ENCODE results near the gene AGPAT2.

AGPAT2 gene

DNA sequence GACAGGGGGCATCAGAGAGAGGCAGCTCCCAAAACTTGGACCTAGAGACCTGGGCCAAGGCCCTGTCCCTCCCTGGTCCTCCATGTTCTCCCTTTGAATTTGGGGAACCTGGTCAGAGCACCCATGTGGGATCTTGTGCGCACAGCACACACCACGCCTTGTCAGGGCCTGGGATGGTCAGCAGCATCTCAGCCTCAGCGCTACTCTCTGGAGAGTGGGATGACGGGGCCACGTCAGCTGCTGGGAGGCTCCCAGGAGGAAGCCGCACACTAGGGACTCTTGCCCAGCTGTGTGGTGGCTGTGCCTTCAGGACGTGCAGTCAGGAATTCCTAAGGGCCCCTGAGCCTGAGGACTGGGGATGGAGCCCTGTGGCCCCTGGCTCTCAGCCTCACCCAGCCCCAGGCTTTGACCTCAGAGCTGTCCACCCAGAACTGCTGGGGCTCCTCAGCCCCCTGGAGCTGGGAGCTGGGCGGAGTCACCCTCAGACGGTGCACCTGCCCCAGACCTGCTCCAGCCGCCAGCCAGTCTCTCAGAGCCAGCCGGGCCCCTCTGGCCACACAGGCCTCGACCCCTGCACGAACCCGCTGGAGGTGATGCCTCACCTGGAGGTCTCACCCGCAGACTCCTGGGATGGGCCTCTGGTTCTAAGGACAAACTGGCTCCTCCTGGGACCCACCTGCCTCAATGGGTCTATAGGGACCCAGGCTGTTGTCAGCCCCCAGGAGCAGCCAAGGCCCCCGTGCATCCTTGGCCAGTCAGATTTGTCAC lies 62.9 kb downstream of the AGPAT2 start:
- H3K27ac ChIP-seq (ENCODE audit: low read depth, low read length) = no peak overlapping the region
- no peaks in the 10 kb centered on the region for H3K36me3 ChIP-seq (ENCODE audit: control insufficient read depth, low read length)
- no peaks in the 10 kb centered on the region for H3F3A ChIP-seq (ENCODE audit: control insufficient read depth, insufficient read depth)
- H3K9me2 ChIP-seq (replicated peaks; ENCODE audit: control insufficient read depth, low read length) = no peaks in the 10 kb centered on the region
- no peak overlapping the region for H3K4me2 ChIP-seq (ENCODE audit: low read length)
- no peaks in the 10 kb centered on the region for H3K9me3 ChIP-seq (ENCODE audit: control insufficient read depth, insufficient read depth, low read length)
- H3K79me2 ChIP-seq (ENCODE audit: control insufficient read depth, low read length) = no peaks in the 10 kb centered on the region
- H3K27me3 ChIP-seq (ENCODE audit: control insufficient read depth, low read length) = 0 out of 2 replicates have a peak, but pooled peaks cover 4% of the 10 kb centered on the region
- no peak overlapping the region for H3K4me3 ChIP-seq (ENCODE audit: low read length)
- no peaks in the 10 kb centered on the region for H4K20me1 ChIP-seq (ENCODE audit: control insufficient read depth, insufficient read depth, low read depth, low read length)
- TF ChIP-seq EZH2phosphoT487 (IDR thresholded peaks at IDR 0.05; ENCODE audit: borderline replicate concordance, low read length) = no peak
- TF ChIP-seq, protein P1, sequence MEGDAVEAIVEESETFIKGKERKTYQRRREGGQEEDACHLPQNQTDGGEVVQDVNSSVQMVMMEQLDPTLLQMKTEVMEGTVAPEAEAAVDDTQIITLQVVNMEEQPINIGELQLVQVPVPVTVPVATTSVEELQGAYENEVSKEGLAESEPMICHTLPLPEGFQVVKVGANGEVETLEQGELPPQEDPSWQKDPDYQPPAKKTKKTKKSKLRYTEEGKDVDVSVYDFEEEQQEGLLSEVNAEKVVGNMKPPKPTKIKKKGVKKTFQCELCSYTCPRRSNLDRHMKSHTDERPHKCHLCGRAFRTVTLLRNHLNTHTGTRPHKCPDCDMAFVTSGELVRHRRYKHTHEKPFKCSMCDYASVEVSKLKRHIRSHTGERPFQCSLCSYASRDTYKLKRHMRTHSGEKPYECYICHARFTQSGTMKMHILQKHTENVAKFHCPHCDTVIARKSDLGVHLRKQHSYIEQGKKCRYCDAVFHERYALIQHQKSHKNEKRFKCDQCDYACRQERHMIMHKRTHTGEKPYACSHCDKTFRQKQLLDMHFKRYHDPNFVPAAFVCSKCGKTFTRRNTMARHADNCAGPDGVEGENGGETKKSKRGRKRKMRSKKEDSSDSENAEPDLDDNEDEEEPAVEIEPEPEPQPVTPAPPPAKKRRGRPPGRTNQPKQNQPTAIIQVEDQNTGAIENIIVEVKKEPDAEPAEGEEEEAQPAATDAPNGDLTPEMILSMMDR (IDR thresholded peaks at IDR 0.05; ENCODE audit: low read depth, low read length, poor library complexity, severe bottlenecking) = no peak
- peaks cover 2% of the 10 kb centered on the region for H3K4me1 ChIP-seq (ENCODE audit: control insufficient read depth, low read length)

DNA sequence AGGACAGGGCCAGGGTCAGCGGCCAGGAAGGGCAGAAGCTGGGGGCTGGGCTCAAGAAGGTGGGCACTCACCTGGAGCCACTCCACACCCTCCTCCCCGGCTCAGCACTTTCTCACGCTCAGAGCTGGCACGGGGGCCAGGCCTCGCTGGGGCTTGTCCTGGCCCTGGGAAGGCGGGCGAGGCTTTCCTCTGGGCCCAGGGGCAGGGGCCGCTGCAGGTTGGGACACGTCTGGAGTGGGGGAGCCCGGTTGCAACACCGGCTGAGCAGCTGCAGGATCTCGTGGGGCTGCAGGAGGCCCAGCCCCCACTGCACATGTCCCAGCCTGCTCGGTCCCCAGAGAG lies 63.4 kb downstream of the AGPAT2 start:
- TF ChIP-seq, protein P1 (IDR thresholded peaks at IDR 0.05; ENCODE audit: low read depth, low read length, poor library complexity, severe bottlenecking) = no peak
- TF ChIP-seq EZH2phosphoT487 (IDR thresholded peaks at IDR 0.05; ENCODE audit: borderline replicate concordance, low read length) = no peak
- no peaks in the 10 kb centered on the region for H3K9me3 ChIP-seq (ENCODE audit: control insufficient read depth, insufficient read depth, low read length)
- H3K4me3 ChIP-seq (ENCODE audit: low read length) = no peak overlapping the region
- no peak overlapping the region for H3K4me2 ChIP-seq (ENCODE audit: low read length)
- H3K4me1 ChIP-seq (ENCODE audit: control insufficient read depth, low read length) = peaks cover 7% of the 10 kb centered on the region
- H3K36me3 ChIP-seq (ENCODE audit: control insufficient read depth, low read length) = no peaks in the 10 kb centered on the region
- H3K79me2 ChIP-seq (ENCODE audit: control insufficient read depth, low read length) = no peaks in the 10 kb centered on the region
- no peak overlapping the region for H3K27ac ChIP-seq (ENCODE audit: low read depth, low read length)
- H3K27me3 ChIP-seq (ENCODE audit: control insufficient read depth, low read length) = peaks cover 9% of the 10 kb centered on the region
- no peaks in the 10 kb centered on the region for H3K9me2 ChIP-seq (replicated peaks; ENCODE audit: control insufficient read depth, low read length)
- no peaks in the 10 kb centered on the region for H3F3A ChIP-seq (ENCODE audit: control insufficient read depth, insufficient read depth)
- H4K20me1 ChIP-seq (ENCODE audit: control insufficient read depth, insufficient read depth, low read depth, low read length) = no peaks in the 10 kb centered on the region
